OCI-LY3 (cell line): Measurements from ENCODE around the gene DMTF1.

Source experiments
- CTCF ChIP-seq: fragments of 200-600, 300-600 bp; sonication (generic); IDR thresholded peaks from 2 replicates; pipeline ENCODE4 v1.5.1; 2014; ENCODE audit warnings: antibody characterized with exemption, low read length, low read depth
- EZH2phosphoT487 ChIP-seq: fragments of 200-600 bp; shearing (Covaris generic); IDR thresholded peaks from 2 replicates; pipeline ENCODE4 v1.6.1; 2018; ENCODE audit warnings: antibody characterized with exemption, mixed run types, low read depth

GRCh38 chr7:87204933-87205332 is 52.7 kb downstream of the DMTF1 start:
- TF ChIP-seq CTCF (no peak), EZH2phosphoT487 (no peak)
